Smooth muscle cell (in vitro differentiated cells): ENCODE data around the gene PMVK. TPM values are rescaled to one million over a fixed set of nuclear protein-coding genes. Genes with fewer than 3 reads are reported as not detected.

ENCODE experiments used
- DNase-seq: peaks from one replicate; lab custom pipeline; 2025; ENCODE audit not compliant: unreplicated experiment; lab: John Stamatoyannopoulos, UW
- H2AFZ ChIP-seq: fragments of 200-600 bp; sonication (generic); 2 replicates; pipeline ENCODE4 v1.6.0; 2016; ENCODE audit warnings: antibody characterized with exemption, low read depth, mild to moderate bottlenecking
- H3F3A ChIP-seq: fragments of 200-600 bp; sonication (generic); 2 replicates; pipeline ENCODE4 v1.6.0; 2017; ENCODE audit warnings: antibody characterized with exemption, low read depth
- H3K27ac ChIP-seq: fragments of 200-600 bp; sonication (generic); 2 replicates; pipeline ENCODE4 v1.5.1; 2016; ENCODE audit warnings: low read depth, mild to moderate bottlenecking
- H3K27me3 ChIP-seq: fragments of 200-600 bp; sonication (generic); 2 replicates; pipeline ENCODE4 v1.6.1; 2016; ENCODE audit warnings: low read depth, mild to moderate bottlenecking
- H3K36me3 ChIP-seq: fragments of 200-600 bp; sonication (generic); 2 replicates; pipeline ENCODE4 v1.5.1; 2016; ENCODE audit warnings: low read depth
- H3K4me1 ChIP-seq: fragments of 200-600 bp; sonication (generic); 2 replicates; pipeline ENCODE4 v1.5.1; 2016; ENCODE audit warnings: low read depth
- H3K4me2 ChIP-seq: fragments of 200-600 bp; sonication (generic); 2 replicates; pipeline ENCODE4 v1.6.0; 2016; ENCODE audit warnings: mild to moderate bottlenecking
- H3K4me3 ChIP-seq: fragments of 200-600 bp; sonication (generic); 2 replicates; pipeline ENCODE4 v1.5.1; 2016; ENCODE audit warnings: mild to moderate bottlenecking
- H3K79me2 ChIP-seq: fragments of 200-600 bp; sonication (generic); 2 replicates; pipeline ENCODE4 v1.6.0; 2016; ENCODE audit warnings: low read depth, mild to moderate bottlenecking
- H3K9ac ChIP-seq: fragments of 200-600 bp; sonication (generic); 2 replicates; pipeline ENCODE4 v1.6.0; 2016; ENCODE audit warnings: low read depth
- H3K9me3 ChIP-seq: fragments of 200-600 bp; sonication (generic); replicated peaks from 2 replicates; pipeline ENCODE4 v1.5.1; 2016; ENCODE audit warnings: low read depth
- H4K20me1 ChIP-seq: fragments of 200-600 bp; sonication (generic); 2 replicates; pipeline ENCODE4 v1.6.0; 2016; ENCODE audit warnings: low read depth
- whole genome bisulfite sequencing: methylation state at CpG from one replicate; pipeline ENCODE4 v1.1.7; 2016; ENCODE audit warnings: low lambda C conversion rate; 5-methylcytosine and 5-hydroxymethylcytosine counted together
- polyA plus RNA-seq: library from polyadenylated mRNA; unstranded; fragments of >200 nt; fragmentation: Nextera tagmentation; extraction: Ambion mirVana; gene quantifications from 2 replicates; pipeline ENCODE4 v1.2.1, GENCODE V29; 2016
- total RNA-seq: library from RNA; depleted of rRNA; stranded (reverse); fragments of >200 nt; gene quantifications from 2 replicates; pipeline ENCODE4 v1.2.3, GENCODE V29; 2014
- TF ChIP-seq, protein P1 (sequence below): fragments of 200-600 bp; sonication (generic); IDR thresholded peaks from 2 replicates; pipeline ENCODE4 v1.5.1; 2017; ENCODE audit warnings: borderline replicate concordance, mild to moderate bottlenecking, antibody characterized with exemption; ENCODE audit not compliant: insufficient read depth, poor library complexity, severe bottlenecking

The PMVK gene
- total and polyA plus RNA-seq, 2 experiments from 2014 or later: 6.7 to 31.2 TPM

DNA sequence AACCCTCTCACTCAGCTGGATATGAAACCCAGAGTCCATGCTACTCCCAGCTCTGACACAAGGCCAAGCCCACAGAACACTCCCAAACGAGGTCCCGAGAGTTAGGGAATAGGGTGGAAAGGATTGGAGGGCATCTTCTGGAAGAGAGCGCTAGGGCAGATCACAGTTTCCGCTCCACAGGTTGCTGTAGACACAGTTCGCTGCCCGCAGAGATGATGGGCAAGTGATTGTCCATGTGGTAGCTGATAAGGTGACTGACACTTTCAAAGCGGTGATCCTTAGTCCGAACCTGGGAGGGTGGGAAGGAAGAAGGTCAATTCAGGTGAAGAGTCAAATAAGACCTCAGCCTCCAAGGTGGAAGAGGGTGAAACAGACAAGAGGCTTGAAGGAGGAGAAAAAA, 27.1 kb upstream of the PMVK start:
- H3F3A ChIP-seq: peaks cover 29% of the 10 kb centered on the region
- peak overlapping the region; percentile 85 for H3K27ac ChIP-seq
- WGBS: 92% methylated on average over 8 of the region's 8 CpGs
- no peak for DNase-seq
- peaks cover 28% of the 10 kb centered on the region for H4K20me1 ChIP-seq
- TF ChIP-seq, protein P1, sequence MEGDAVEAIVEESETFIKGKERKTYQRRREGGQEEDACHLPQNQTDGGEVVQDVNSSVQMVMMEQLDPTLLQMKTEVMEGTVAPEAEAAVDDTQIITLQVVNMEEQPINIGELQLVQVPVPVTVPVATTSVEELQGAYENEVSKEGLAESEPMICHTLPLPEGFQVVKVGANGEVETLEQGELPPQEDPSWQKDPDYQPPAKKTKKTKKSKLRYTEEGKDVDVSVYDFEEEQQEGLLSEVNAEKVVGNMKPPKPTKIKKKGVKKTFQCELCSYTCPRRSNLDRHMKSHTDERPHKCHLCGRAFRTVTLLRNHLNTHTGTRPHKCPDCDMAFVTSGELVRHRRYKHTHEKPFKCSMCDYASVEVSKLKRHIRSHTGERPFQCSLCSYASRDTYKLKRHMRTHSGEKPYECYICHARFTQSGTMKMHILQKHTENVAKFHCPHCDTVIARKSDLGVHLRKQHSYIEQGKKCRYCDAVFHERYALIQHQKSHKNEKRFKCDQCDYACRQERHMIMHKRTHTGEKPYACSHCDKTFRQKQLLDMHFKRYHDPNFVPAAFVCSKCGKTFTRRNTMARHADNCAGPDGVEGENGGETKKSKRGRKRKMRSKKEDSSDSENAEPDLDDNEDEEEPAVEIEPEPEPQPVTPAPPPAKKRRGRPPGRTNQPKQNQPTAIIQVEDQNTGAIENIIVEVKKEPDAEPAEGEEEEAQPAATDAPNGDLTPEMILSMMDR: no peak
- no peaks in the 10 kb centered on the region for H3K27me3 ChIP-seq
- H2AFZ ChIP-seq: no peak overlapping the region
- no peaks in the 10 kb centered on the region for H3K9me3 ChIP-seq
- peaks cover 5% of the 10 kb centered on the region for H3K36me3 ChIP-seq
- no peak overlapping the region for H3K4me3 ChIP-seq
- H3K79me2 ChIP-seq: peaks cover 31% of the 10 kb centered on the region
- no peak overlapping the region for H3K9ac ChIP-seq
- peaks cover 18% of the 10 kb centered on the region for H3K4me1 ChIP-seq
- no peak overlapping the region for H3K4me2 ChIP-seq

DNA sequence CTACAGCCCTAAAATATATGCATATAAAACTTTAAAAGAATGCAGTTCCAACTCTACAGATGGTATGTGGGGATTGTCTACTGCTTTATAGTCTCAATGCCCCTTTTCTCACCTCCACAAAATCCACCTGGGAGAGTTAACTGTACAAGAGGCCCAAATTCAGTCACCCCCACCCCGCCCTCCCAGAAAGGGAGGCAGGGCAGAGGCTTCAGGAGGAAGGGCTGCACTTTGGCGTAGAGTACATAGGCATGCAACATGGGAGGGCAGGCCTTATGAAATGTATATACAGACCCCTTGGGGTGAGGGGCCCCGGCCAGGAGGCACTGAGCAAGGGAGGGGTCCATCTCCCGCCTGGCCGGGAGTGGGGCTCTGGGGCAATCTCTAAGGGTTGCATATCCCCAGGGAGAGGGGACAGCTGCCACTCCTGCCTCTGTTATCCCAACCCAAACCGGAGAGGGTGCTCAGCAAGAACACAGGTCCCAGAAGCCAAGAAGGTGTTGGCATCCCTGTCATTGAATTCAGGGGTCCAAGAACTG, 26.3 kb upstream of the PMVK start:
- peak overlapping the region; percentile 82 for H3K4me3 ChIP-seq
- H3K79me2 ChIP-seq: peaks cover 24% of the 10 kb centered on the region

DNA sequence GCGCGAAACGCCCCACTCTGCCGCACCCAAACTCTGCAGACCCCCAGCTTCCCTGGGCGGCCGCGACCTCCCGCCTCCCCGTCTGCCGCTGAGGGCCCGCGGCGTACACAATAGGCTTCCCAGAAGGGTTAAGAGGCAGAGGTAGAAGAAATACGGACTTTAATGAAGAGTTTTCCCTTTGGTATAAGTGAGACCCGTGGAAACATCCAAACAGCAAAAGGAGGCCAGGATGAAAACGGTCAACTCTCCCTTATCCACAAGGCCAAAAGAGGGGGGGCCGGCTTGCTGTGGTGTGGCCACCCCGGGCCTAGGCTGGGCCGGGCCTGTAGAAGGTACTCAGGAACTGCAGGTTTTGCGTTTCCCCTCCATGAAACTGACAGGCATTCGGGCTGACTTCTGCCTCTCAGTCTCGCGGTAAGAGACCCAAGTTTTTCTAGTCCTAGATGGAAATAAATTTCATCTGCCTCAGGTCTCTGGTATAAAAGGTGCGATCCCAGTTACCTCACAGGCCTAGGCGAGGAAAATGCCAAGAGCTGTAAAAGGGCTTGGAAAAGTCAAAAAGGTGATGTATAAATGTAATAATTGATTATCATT, 25.7 kb upstream of the PMVK start:
- WGBS: 18% methylated on average over 25 of the region's 25 CpGs
- H3K79me2 ChIP-seq: peaks cover 17% of the 10 kb centered on the region
- TF ChIP-seq, protein P1: no peak
- H3K9me3 ChIP-seq: no peaks in the 10 kb centered on the region
- peaks cover 15% of the 10 kb centered on the region for H4K20me1 ChIP-seq
- H3K27ac ChIP-seq: peak overlapping the region; percentile 85
- H3K4me1 ChIP-seq: peaks cover 21% of the 10 kb centered on the region
- H3K4me3 ChIP-seq: peak overlapping the region; percentile 82
- DNase-seq: no peak
- H3K4me2 ChIP-seq: peak overlapping the region; percentile 95
- H3K36me3 ChIP-seq: peaks cover 5% of the 10 kb centered on the region
- peak overlapping the region; percentile 83 for H3K9ac ChIP-seq
- no peak overlapping the region for H2AFZ ChIP-seq
- peaks cover 24% of the 10 kb centered on the region for H3F3A ChIP-seq
- no peaks in the 10 kb centered on the region for H3K27me3 ChIP-seq

More for the DNA sequence above, 26.3 kb upstream of the PMVK start:
- peaks cover 16% of the 10 kb centered on the region for H3K4me1 ChIP-seq
- TF ChIP-seq, protein P1: no peak
- H3K27ac ChIP-seq: peak overlapping the region; percentile 85
- no peaks in the 10 kb centered on the region for H3K9me3 ChIP-seq
- H2AFZ ChIP-seq: no peak overlapping the region
- H3F3A ChIP-seq: peaks cover 29% of the 10 kb centered on the region
- peaks cover 20% of the 10 kb centered on the region for H4K20me1 ChIP-seq
- H3K4me2 ChIP-seq: peak overlapping the region; percentile 95
- H3K36me3 ChIP-seq: peaks cover 5% of the 10 kb centered on the region
- no peak for DNase-seq
- H3K9ac ChIP-seq: peak overlapping the region; percentile 83
- H3K27me3 ChIP-seq: no peaks in the 10 kb centered on the region
- WGBS: 86% methylated on average over 6 of the region's 6 CpGs
